ENCODE results near the gene FCHO1. TPM values are rescaled to one million over a fixed set of nuclear protein-coding genes. Genes with fewer than 3 reads are reported as not detected.

The FCHO1 gene
- total RNA-seq, 1 donor from 2014 or later: not detected

DNA sequence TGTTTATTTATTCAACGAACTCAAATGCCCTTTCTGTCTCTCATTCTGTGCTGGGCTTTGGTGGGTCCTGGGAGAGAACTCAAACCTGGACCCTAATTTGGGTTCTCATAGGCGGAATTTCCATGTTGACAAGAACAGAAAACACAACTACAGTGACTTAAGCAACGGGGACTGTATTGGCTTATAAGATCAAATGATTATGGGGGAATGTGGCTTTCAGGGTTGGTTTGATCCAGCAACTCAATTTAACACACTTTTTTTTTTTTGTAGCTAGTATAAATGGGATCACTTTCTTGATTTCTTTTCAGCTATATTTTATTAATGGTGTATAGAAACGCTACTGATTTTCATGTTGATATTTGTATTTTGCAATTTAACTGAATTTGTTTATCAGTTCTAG lies 9.9 kb downstream of the FCHO1 start:
- intact Hi-C loops (cut with DNase I): no loop called here

DNA sequence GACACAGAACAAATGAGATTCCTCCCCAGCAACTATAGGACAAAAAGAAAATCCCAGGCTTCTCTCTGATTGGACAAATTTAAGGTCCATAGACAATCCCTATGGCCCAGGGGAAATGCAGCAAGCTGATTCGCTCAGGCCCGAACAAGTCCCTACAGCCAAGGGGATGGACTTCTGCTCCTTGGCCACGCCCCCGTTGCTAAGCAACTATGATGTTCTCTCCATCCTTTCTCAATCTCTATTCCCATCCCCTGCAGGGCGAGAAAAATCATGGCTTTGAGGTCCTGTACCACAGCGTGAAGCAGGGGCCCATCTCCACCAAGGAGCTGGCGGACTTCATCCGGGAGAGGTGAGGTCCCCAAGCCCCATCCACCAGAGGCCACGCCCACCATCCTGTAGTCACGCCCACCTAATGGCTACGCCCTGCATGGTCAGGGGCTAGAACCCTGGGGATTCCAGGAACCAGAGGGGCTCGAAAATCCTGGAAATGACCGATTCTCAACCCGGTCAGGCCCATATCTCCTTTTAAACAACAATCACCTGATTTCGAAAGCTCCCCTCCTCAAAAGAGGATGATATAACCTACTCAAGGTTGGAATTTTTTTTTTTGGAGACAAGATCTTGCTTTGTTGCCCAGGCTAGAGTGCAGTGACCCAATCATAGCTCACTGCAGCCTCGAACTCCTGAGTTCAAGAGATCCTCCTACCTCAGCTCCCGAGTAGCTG lies 11.4 kb downstream of the FCHO1 start:
- intact Hi-C loops (cut with DNase I): no loop called here
- Histone ChIP-seq H3K27me3 (no peaks in the 10 kb centered on the region), H3K27ac (no peak overlapping the region), H3K36me3 (no peaks in the 10 kb centered on the region), H3K4me1 (no peaks in the 10 kb centered on the region), H3K9me3 (no peaks in the 10 kb centered on the region), H3K4me3 (no peak overlapping the region)
- no peak for TF ChIP-seq CTCF (IDR thresholded peaks at IDR 0.05)
- no peak for DNase-seq (ENCODE audit: low spot score in 2 of 2)

More for the DNA sequence above, 9.9 kb downstream of the FCHO1 start:
- no peak for DNase-seq (ENCODE audit: low spot score in 2 of 2)
- Histone ChIP-seq H3K4me3 (no peak overlapping the region), H3K27ac (no peak overlapping the region), H3K4me1 (peaks cover 0 to 2% of the 10 kb centered on the region in 2 donors), H3K27me3 (no peaks in the 10 kb centered on the region), H3K9me3 (no peaks in the 10 kb centered on the region), H3K36me3 (no peaks in the 10 kb centered on the region)
- TF ChIP-seq CTCF (IDR thresholded peaks at IDR 0.05): no peak

- no peak for TF ChIP-seq CTCF (IDR thresholded peaks at IDR 0.05)
- DNase-seq (ENCODE audit: low spot score in 2 of 2): no peak
- Histone ChIP-seq H3K4me3 (no peak overlapping the region), H3K36me3 (no peaks in the 10 kb centered on the region), H3K9me3 (no peaks in the 10 kb centered on the region), H3K27ac (no peak overlapping the region), H3K4me1 (no peaks in the 10 kb centered on the region), H3K27me3 (no peaks in the 10 kb centered on the region)
- intact Hi-C loops (cut with DNase I): no loop called here
Measured at GRCh38 chr19:17764348-17764747, 13.1 kb downstream of the FCHO1 start.

DNA sequence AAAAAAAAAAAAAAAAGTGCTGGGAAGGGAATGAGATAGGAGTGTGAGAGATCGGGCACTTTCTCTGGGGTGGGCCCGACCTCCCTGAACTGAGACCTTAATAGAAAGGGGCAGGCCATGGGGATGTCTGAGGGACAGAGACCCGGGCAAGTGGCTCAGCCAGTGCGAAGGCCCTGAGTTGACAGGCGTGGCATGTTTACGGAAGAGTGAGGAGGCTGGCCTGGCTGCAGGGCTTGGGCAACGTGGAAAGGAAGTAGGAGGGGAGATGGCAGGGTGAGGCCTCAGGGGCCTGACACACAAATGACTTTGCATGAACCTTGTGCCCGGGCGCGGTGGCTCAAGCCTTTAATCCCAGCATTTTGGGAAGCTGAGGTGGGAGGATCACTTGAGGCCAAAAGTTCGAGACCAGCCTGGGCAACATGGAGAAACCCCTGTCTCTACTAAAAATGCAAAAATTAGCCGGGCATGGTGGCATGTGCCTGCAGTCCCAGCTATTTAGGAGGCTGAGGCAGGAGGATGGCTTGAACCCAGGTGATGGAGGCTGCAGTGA lies 13.9 kb downstream of the FCHO1 start:
- Histone ChIP-seq H3K36me3 (no peaks in the 10 kb centered on the region), H3K27me3 (no peaks in the 10 kb centered on the region), H3K27ac (no peak overlapping the region), H3K9me3 (no peaks in the 10 kb centered on the region), H3K4me1 (no peaks in the 10 kb centered on the region), H3K4me3 (no peak overlapping the region)
- DNase-seq (ENCODE audit: low spot score in 2 of 2): peak; percentile 54 to 77
- intact Hi-C loops (cut with DNase I): no loop called here
- no peak for TF ChIP-seq CTCF (IDR thresholded peaks at IDR 0.05)

DNA sequence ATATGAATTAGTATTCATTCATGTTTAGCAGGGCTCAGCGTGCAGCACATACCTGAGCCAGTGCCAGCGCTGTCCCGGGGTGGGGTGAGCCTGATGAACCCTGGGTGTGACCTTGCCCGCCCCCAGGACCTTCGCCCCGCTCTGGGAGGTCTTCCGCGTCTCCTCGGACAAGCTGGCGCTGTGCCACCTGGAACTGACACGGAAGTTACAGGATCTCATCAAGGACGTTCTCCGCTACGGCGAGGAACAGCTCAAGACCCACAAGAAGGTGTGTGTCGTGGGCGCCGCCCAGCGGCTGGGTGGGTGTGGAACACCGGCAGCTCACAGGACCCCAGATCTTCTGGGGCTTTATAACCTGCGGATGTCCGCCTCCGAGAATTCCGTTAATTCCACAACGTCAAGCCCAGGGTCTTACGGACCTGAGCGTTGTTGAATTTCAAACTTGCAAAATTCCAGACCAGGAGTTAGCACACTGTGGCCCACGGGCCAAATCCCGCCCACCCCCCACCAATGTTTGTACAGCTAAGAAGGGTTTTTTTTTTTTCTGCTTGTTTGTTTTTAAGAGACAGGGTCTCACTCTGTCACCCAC lies 15.4 kb downstream of the FCHO1 start:
- Histone ChIP-seq H3K4me1 (no peaks in the 10 kb centered on the region), H3K27me3 (no peaks in the 10 kb centered on the region), H3K9me3 (no peaks in the 10 kb centered on the region), H3K27ac (no peak overlapping the region), H3K4me3 (peak overlapping the region in 1 of 2 donors; percentile 26), H3K36me3 (no peaks in the 10 kb centered on the region)
- TF ChIP-seq CTCF (IDR thresholded peaks at IDR 0.05): peak; percentile 66 to 72 (median 69)
- DNase-seq (ENCODE audit: low spot score in 2 of 2): peak in 1 of 2 donors; percentile 86
- intact Hi-C loops (cut with DNase I): loop anchor here (1.0 to 2.0 kb wide), 2 partner anchors 63 to 160 kb away; no protein-coding TSS in a partner anchor

Measured in ascending aorta (tissue), 2 donors.